ENCODE measurements around the gene LNX2.

Gene LNX2

DNA sequence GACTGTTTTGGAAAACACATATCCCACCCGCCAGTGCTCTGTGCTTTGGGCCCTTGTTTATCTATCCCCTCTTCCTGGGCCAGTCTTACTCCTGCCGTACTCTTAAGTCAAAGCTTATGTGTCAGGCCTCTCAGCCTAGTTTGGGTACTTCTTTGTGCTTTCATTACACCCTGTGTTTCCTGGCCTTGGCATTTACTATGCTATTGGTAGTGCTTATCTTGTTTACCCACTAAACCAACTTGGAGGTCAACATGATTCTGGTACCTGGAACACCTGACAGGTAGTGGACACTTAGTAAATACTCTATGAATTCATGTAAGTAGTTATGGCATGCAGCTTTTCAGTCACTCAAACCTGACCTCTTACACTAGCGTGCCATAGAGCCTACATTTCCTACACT, 3.7 kb upstream of the LNX2 start:
- H3K4me1 ChIP-seq (ENCODE audit: control insufficient read depth, insufficient read depth, low read length) = 0 out of 2 replicates have a peak, but pooled peaks cover 2% of the 10 kb centered on the region
- H3K4me3 ChIP-seq (ENCODE audit: low read depth, low read length) = no peak overlapping the region
- POLR2A ChIA-PET = no interaction called here
- H3K27ac ChIP-seq (ENCODE audit: extremely low read depth, low read depth, low read length) = no peak overlapping the region
- no peak for TF ChIP-seq ZNF544 (tag by site-specific recombination; IDR thresholded peaks at IDR 0.05)
- TF ChIP-seq, protein P1, sequence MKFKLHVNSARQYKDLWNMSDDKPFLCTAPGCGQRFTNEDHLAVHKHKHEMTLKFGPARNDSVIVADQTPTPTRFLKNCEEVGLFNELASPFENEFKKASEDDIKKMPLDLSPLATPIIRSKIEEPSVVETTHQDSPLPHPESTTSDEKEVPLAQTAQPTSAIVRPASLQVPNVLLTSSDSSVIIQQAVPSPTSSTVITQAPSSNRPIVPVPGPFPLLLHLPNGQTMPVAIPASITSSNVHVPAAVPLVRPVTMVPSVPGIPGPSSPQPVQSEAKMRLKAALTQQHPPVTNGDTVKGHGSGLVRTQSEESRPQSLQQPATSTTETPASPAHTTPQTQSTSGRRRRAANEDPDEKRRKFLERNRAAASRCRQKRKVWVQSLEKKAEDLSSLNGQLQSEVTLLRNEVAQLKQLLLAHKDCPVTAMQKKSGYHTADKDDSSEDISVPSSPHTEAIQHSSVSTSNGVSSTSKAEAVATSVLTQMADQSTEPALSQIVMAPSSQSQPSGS (tag by site-specific recombination; IDR thresholded peaks at IDR 0.05; ENCODE audit: low read depth) = no peak
- TF ChIP-seq ZNF138 (tag by site-specific recombination; IDR thresholded peaks at IDR 0.05; ENCODE audit: borderline replicate concordance) = no peak
- no peak for TF ChIP-seq SALL2 (tag by site-specific recombination; IDR thresholded peaks at IDR 0.05; ENCODE audit: borderline replicate concordance)
- no peak for TF ChIP-seq ZNF2 (tag by site-specific recombination; IDR thresholded peaks at IDR 0.05)
- TF ChIP-seq ZNF157 (tag by site-specific recombination; IDR thresholded peaks at IDR 0.05) = no peak
- TF ChIP-seq, protein P2, sequence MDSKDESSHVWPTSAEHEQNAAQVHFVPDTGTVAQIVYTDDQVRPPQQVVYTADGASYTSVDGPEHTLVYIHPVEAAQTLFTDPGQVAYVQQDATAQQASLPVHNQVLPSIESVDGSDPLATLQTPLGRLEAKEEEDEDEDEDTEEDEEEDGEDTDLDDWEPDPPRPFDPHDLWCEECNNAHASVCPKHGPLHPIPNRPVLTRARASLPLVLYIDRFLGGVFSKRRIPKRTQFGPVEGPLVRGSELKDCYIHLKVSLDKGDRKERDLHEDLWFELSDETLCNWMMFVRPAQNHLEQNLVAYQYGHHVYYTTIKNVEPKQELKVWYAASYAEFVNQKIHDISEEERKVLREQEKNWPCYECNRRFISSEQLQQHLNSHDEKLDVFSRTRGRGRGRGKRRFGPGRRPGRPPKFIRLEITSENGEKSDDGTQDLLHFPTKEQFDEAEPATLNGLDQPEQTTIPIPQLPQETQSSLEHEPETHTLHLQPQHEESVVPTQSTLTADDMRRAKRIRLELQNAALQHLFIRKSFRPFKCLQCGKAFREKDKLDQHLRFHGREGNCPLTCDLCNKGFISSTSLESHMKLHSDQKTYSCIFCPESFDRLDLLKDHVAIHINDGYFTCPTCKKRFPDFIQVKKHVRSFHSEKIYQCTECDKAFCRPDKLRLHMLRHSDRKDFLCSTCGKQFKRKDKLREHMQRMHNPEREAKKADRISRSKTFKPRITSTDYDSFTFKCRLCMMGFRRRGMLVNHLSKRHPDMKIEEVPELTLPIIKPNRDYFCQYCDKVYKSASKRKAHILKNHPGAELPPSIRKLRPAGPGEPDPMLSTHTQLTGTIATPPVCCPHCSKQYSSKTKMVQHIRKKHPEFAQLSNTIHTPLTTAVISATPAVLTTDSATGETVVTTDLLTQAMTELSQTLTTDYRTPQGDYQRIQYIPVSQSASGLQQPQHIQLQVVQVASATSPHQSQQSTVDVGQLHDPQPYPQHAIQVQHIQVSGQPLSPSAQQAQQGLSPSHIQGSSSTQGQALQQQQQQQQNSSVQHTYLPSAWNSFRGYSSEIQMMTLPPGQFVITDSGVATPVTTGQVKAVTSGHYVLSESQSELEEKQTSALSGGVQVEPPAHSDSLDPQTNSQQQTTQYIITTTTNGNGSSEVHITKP (tag by site-specific recombination; IDR thresholded peaks at IDR 0.05) = no peak
- no peak for TF ChIP-seq ZNF501 (tag by site-specific recombination; IDR thresholded peaks at IDR 0.05)
- no peak for TF ChIP-seq ZNF48 (tag by site-specific recombination; IDR thresholded peaks at IDR 0.05)
- TF ChIP-seq ZNF274 (IDR thresholded peaks at IDR 0.05; ENCODE audit: low read length) = no peak
- TF ChIP-seq ZNF274 (tag by site-specific recombination; IDR thresholded peaks at IDR 0.05; ENCODE audit: borderline replicate concordance) = no peak
- no peak for TF ChIP-seq ZNF335 (tag by site-specific recombination; conservative IDR thresholded peaks at IDR 0.05)
- TF ChIP-seq ZBTB17 (tag by site-specific recombination; IDR thresholded peaks at IDR 0.05) = no peak
- TF ChIP-seq REPIN1 (tag by site-specific recombination; IDR thresholded peaks at IDR 0.05; ENCODE audit: low read depth) = no peak
- no peak for TF ChIP-seq ZFP37 (tag by site-specific recombination; IDR thresholded peaks at IDR 0.05)
- TF ChIP-seq ZBTB21 (tag by site-specific recombination; IDR thresholded peaks at IDR 0.05) = no peak
- no peak for TF ChIP-seq ZNF560 (tag by site-specific recombination; IDR thresholded peaks at IDR 0.05; ENCODE audit: borderline replicate concordance)
- no peaks in the 10 kb centered on the region for H3K9me3 ChIP-seq (ENCODE audit: control insufficient read depth, insufficient read depth, low read depth, low read length)
- CTCF ChIA-PET = no interaction called here
- H3K36me3 ChIP-seq (ENCODE audit: control insufficient read depth in 2 of 2, insufficient read depth in 1 of 2, low read length in 2 of 2) = peaks cover 5 to 36% of the 10 kb centered on the region in 2 experiments; a peak in 2 of 3 replicates

DNA sequence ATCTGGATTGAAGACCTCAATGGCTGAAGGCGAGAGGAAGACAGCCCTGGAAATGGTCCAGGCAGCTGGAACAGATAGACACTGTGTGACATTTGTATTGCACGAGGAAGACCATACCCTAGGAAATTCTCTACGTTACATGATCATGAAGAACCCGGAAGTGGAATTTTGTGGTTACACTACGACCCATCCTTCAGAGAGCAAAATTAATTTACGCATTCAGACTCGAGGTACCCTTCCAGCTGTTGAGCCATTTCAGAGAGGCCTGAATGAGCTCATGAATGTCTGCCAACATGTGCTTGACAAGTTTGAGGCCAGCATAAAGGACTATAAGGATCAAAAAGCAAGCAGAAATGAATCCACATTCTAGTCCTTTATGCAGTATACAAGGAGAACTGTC, 2.6 kb upstream of the LNX2 start:
- TF ChIP-seq, protein P3, sequence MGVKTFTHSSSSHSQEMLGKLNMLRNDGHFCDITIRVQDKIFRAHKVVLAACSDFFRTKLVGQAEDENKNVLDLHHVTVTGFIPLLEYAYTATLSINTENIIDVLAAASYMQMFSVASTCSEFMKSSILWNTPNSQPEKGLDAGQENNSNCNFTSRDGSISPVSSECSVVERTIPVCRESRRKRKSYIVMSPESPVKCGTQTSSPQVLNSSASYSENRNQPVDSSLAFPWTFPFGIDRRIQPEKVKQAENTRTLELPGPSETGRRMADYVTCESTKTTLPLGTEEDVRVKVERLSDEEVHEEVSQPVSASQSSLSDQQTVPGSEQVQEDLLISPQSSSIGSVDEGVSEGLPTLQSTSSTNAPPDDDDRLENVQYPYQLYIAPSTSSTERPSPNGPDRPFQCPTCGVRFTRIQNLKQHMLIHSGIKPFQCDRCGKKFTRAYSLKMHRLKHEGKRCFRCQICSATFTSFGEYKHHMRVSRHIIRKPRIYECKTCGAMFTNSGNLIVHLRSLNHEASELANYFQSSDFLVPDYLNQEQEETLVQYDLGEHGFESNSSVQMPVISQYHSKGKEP (tag by site-specific recombination; IDR thresholded peaks at IDR 0.05) = no peak
- no peak for TF ChIP-seq ZNF350 (tag by site-specific recombination; IDR thresholded peaks at IDR 0.05)
- no peak for TF ChIP-seq ZNF211 (tag by site-specific recombination; IDR thresholded peaks at IDR 0.05; ENCODE audit: low read depth)
- TF ChIP-seq, protein P4, sequence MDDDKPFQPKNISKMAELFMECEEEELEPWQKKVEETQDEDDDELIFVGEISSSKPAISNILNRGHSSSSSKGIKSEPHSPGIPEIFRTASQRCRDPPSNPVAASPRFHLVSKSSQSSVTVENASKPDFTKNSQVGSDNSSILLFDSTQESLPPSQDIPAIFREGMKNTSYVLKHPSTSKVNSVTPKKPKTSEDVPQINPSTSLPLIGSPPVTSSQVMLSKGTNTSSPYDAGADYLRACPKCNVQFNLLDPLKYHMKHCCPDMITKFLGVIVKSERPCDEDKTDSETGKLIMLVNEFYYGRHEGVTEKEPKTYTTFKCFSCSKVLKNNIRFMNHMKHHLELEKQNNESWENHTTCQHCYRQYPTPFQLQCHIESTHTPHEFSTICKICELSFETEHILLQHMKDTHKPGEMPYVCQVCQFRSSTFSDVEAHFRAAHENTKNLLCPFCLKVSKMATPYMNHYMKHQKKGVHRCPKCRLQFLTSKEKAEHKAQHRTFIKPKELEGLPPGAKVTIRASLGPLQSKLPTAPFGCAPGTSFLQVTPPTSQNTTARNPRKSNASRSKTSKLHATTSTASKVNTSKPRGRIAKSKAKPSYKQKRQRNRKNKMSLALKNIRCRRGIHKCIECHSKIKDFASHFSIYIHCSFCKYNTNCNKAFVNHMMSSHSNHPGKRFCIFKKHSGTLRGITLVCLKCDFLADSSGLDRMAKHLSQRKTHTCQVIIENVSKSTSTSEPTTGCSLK (tag by site-specific recombination; IDR thresholded peaks at IDR 0.05) = no peak
- no peak overlapping the region for H3K27ac ChIP-seq (ENCODE audit: extremely low read depth, low read depth, low read length)
- H3K9me3 ChIP-seq (ENCODE audit: control insufficient read depth, insufficient read depth, low read depth, low read length) = no peaks in the 10 kb centered on the region
- CTCF ChIA-PET = interaction anchor here (0.6 kb wide), 1 partner anchor 43 kb away, joined by 3 read pairs; no protein-coding TSS in a partner anchor
- H3K36me3 ChIP-seq (ENCODE audit: control insufficient read depth in 2 of 2, insufficient read depth in 1 of 2, low read length in 2 of 2) = peaks cover 5 to 32% of the 10 kb centered on the region in 2 experiments; a peak in 2 of 3 replicates
- no peak overlapping the region for H3K4me3 ChIP-seq (ENCODE audit: low read depth, low read length)
- POLR2A ChIA-PET = no interaction called here
- H3K4me1 ChIP-seq (ENCODE audit: control insufficient read depth, insufficient read depth, low read length) = 0 out of 2 replicates have a peak, but pooled peaks cover 4% of the 10 kb centered on the region

Measured in HEK293 (cell line).